GM23338 (cell line): Measurements from ENCODE around the gene ADAMTSL2. TPM values are rescaled to one million over a fixed set of nuclear protein-coding genes. Genes with fewer than 3 reads are reported as not detected.

Experiments used
- ATAC-seq: fragments of 200-7000 bp; cut with Tn5 transposase; 3 replicates; pipeline ENCODE4 v1.9.1; 2020
- DNase-seq: peaks from one replicate; pipeline ENCODE4 v3.0.0-alpha.2; 2015; ENCODE audit warnings: low spot score
- H2AFZ ChIP-seq: fragments of 200-600 bp; sonication (generic); 2 replicates; pipeline ENCODE4 v1.8.0; 2016; ENCODE audit warnings: antibody characterized with exemption, mild to moderate bottlenecking, moderate library complexity
- H3F3A ChIP-seq: fragments of 200-600 bp; sonication (generic); replicated peaks from 2 replicates; pipeline ENCODE4 v1.8.0; 2017; ENCODE audit warnings: antibody characterized with exemption, mixed run types, low read depth
- H3K27ac ChIP-seq: fragments of 200-600 bp; sonication (generic); 2 replicates; pipeline ENCODE4 v1.6.1; 2016; ENCODE audit warnings: low read depth
- H3K27me3 ChIP-seq: fragments of 200-600 bp; sonication (generic); 2 replicates; pipeline ENCODE4 v1.8.0; 2016; ENCODE audit warnings: mild to moderate bottlenecking, mixed run types, moderate library complexity; ENCODE audit not compliant: insufficient read depth
- H3K36me3 ChIP-seq: fragments of 200-600 bp; sonication (generic); 2 replicates; pipeline ENCODE4 v1.8.0; 2016; ENCODE audit warnings: mild to moderate bottlenecking; ENCODE audit not compliant: insufficient read depth
- H3K4me1 ChIP-seq: fragments of 200-600 bp; sonication (generic); 2 replicates; pipeline ENCODE4 v1.8.0; 2016; ENCODE audit warnings: mild to moderate bottlenecking, moderate library complexity; ENCODE audit not compliant: insufficient read depth
- H3K4me2 ChIP-seq: fragments of 200-600 bp; sonication (generic); 2 replicates; pipeline ENCODE4 v1.7.1; 2017; ENCODE audit warnings: mixed run types
- H3K4me3 ChIP-seq: fragments of 200-600 bp; sonication (generic); 2 replicates; pipeline ENCODE4 v1.6.1; 2016; ENCODE audit warnings: mixed run types
- H3K79me2 ChIP-seq: fragments of 200-600 bp; sonication (generic); replicated peaks from 2 replicates; pipeline ENCODE4 v1.8.0; 2017; ENCODE audit warnings: mild to moderate bottlenecking; ENCODE audit not compliant: insufficient read depth
- H3K9me2 ChIP-seq: fragments of 200-600 bp; sonication (generic); 2 replicates; pipeline ENCODE4 v1.8.0; 2017; ENCODE audit not compliant: insufficient read depth
- H4K20me1 ChIP-seq: fragments of 200-600 bp; sonication (generic); replicated peaks from 2 replicates; pipeline ENCODE4 v1.8.0; 2017; ENCODE audit warnings: mild to moderate bottlenecking; ENCODE audit not compliant: insufficient read depth
- H3K27ac Mint-ChIP-seq: 2 replicates; pipeline ENCODE4 v1.8.0; 2020; ENCODE audit warnings: inconsistent platforms, mild to moderate bottlenecking, moderate library complexity, mixed read lengths
- H3K27me3 Mint-ChIP-seq: 3 replicates; pipeline ENCODE4 v1.8.0; 2022; ENCODE audit warnings: low read depth, mild to moderate bottlenecking, moderate library complexity, mixed read lengths, inconsistent platforms; ENCODE audit not compliant: insufficient read depth, poor library complexity
- H3K36me3 Mint-ChIP-seq: 3 replicates; pipeline ENCODE4 v1.8.0; 2021; ENCODE audit warnings: low read depth, mild to moderate bottlenecking, inconsistent platforms, moderate library complexity, mixed read lengths
- H3K4me1 Mint-ChIP-seq: 3 replicates; pipeline ENCODE4 v1.8.0; 2020; ENCODE audit warnings: mild to moderate bottlenecking, inconsistent platforms, mixed read lengths
- H3K4me3 Mint-ChIP-seq: 3 replicates; pipeline ENCODE4 v1.8.0; 2021; ENCODE audit warnings: moderate library complexity, mild to moderate bottlenecking, inconsistent platforms, mixed read lengths
- H3K9me3 Mint-ChIP-seq: 3 replicates; pipeline ENCODE4 v1.8.0; 2020; ENCODE audit warnings: moderate library complexity, mild to moderate bottlenecking, inconsistent platforms, mixed read lengths
- CTCF ChIP-seq, 2 experiments: fragments of 200-600 bp in 1 of 2; sonication (generic) in 1 of 2; conservative IDR thresholded peaks; 2 replicates each; pipeline versions ENCODE4 v1.5.1 to v1.6.1; 2016 to 2017; ENCODE audit warnings: antibody characterized with exemption in 2 of 2, low read depth in 2 of 2, mild to moderate bottlenecking in 2 of 2, moderate library complexity in 1 of 2
- EZH2phosphoT487 ChIP-seq: fragments of 200-600 bp; sonication (generic); IDR thresholded peaks from one replicate; pipeline ENCODE4 v1.8.1; 2018; ENCODE audit warnings: antibody characterized with exemption; ENCODE audit not compliant: unreplicated experiment
- NANOG ChIP-seq: IDR thresholded peaks from 2 replicates; pipeline ENCODE4 v1.6.1; 2016; ENCODE audit warnings: antibody characterized with exemption, borderline replicate concordance
- STAT1 ChIP-seq: IDR thresholded peaks from one replicate; pipeline ENCODE4 v1.6.1; 2016; ENCODE audit warnings: antibody characterized with exemption; ENCODE audit not compliant: unreplicated experiment
- ZNF114 ChIP-seq: fragments of 250-450 bp; sonication (Bioruptor Pico); IDR thresholded peaks from 2 replicates; pipeline ENCODE4 v1.5.0; 2020; ENCODE audit warnings: mild to moderate bottlenecking, moderate library complexity
- ZNF331 ChIP-seq: fragments of 250-450 bp; sonication (Bioruptor Pico); IDR thresholded peaks from 2 replicates; pipeline ENCODE4 v1.5.0; 2020; ENCODE audit warnings: low read depth, mild to moderate bottlenecking, moderate library complexity
- ZNF462 ChIP-seq: fragments of 250-450 bp; sonication (Bioruptor Pico); IDR thresholded peaks from 2 replicates; pipeline ENCODE4 v1.5.0; 2020; ENCODE audit warnings: mild to moderate bottlenecking, moderate library complexity
- polyA plus RNA-seq: library from polyadenylated mRNA; unstranded; fragments of >200 nt; fragmentation: Nextera tagmentation; extraction: Ambion mirVana; gene quantifications from 2 replicates; pipeline ENCODE4 v1.2.1, GENCODE V29; 2016
- total RNA-seq: library from RNA; depleted of rRNA; stranded (reverse); fragments of >200 nt; shearing (Covaris generic); gene quantifications from 2 replicates; pipeline ENCODE4 v1.2.3, GENCODE V29; 2014

ADAMTSL2 gene
- total and polyA plus RNA-seq, 2 experiments from 2014 or later, result 0.15 to 0.66 TPM

- no peaks in the 10 kb centered on the region for H3K36me3 ChIP-seq
- Mint-ChIP-seq H3K36me3 (no peaks in the 10 kb centered on the region; the same call in 2 of the 3 replicates), H3K9me3 (no peaks in the 10 kb centered on the region), H3K27ac (no peak overlapping the region), H3K4me1 (peaks cover 37% of the 10 kb centered on the region), H3K27me3 (peaks cover 16% of the 10 kb centered on the region), H3K4me3 (no peak overlapping the region)
- no peaks in the 10 kb centered on the region for H3F3A ChIP-seq
- no peaks in the 10 kb centered on the region for H3K79me2 ChIP-seq
- H3K27ac ChIP-seq, result no peak overlapping the region
- DNase-seq (no peak), ATAC-seq (no peak)
- no peak overlapping the region for H2AFZ ChIP-seq
- no peaks in the 10 kb centered on the region for H4K20me1 ChIP-seq
- H3K4me1 ChIP-seq, result peaks cover 30% of the 10 kb centered on the region
- H3K9me2 ChIP-seq, result no peaks in the 10 kb centered on the region
- no peaks in the 10 kb centered on the region for H3K27me3 ChIP-seq
- no peak overlapping the region for H3K4me3 ChIP-seq
- H3K4me2 ChIP-seq, result no peak overlapping the region
- TF ChIP-seq EZH2phosphoT487 (no peak), CTCF (conservative IDR thresholded peaks at IDR 0.05; ENCODE audit: low read depth in 2 of 2) (no peak), ZNF462 (CRISPR knock-in tag) (no peak)
Observed at GRCh38 chr9:133524146-133524545, 10.4 kb upstream of the ADAMTSL2 start.

GRCh38 chr9:133524679-133525228 lies 9.8 kb upstream of the ADAMTSL2 start, which contains the start of gene MYMK:
MYMK (minus strand) TSS chr9:133524959; CDS start chr9:133524844, 115 bp downstream.
- TF ChIP-seq STAT1, result no peak
- TF ChIP-seq ZNF331, result no peak
- no peak for TF ChIP-seq ZNF114
- no peak for TF ChIP-seq NANOG
- Mint-ChIP-seq H3K27me3 (peaks cover 16% of the 10 kb centered on the region), H3K9me3 (no peaks in the 10 kb centered on the region), H3K36me3 (no peaks in the 10 kb centered on the region; the same call in 2 of the 3 replicates), H3K4me3 (no peak within 1 kb of the TSS; the same call in 2 of the 3 replicates), H3K27ac (no peak within 1 kb of the TSS), H3K4me1 (peaks cover 41% of the 10 kb centered on the region)
- no peaks in the 10 kb centered on the region for H3F3A ChIP-seq
- H3K4me3 ChIP-seq, result no peak within 1 kb of the TSS
- no peaks in the 10 kb centered on the region for H3K9me2 ChIP-seq
- no peak for DNase-seq
- H2AFZ ChIP-seq, result peak within 1 kb of the TSS; percentile 96
- H3K4me1 ChIP-seq, result peaks cover 30% of the 10 kb centered on the region
- no peaks in the 10 kb centered on the region for H3K27me3 ChIP-seq
- H4K20me1 ChIP-seq, result no peaks in the 10 kb centered on the region
- no peak within 1 kb of the TSS for H3K4me2 ChIP-seq
- no peaks in the 10 kb centered on the region for H3K36me3 ChIP-seq
- no peak for ATAC-seq
- H3K79me2 ChIP-seq, result no peaks in the 10 kb centered on the region
- no peak within 1 kb of the TSS for H3K27ac ChIP-seq
